ENCODE data around the gene HAGHL. TPM values are rescaled to one million over a fixed set of nuclear protein-coding genes. Genes with fewer than 3 reads are reported as not detected.
"Not testable (repeated sequence)": the region's sequence is repeated elsewhere in the genome, so short reads cannot be mapped to it uniquely, and the experiment has no call there.

The HAGHL gene
- total RNA-seq, 4 donors from 2014 or later, result 3.2 to 7.1 (median 4.8) TPM

DNA sequence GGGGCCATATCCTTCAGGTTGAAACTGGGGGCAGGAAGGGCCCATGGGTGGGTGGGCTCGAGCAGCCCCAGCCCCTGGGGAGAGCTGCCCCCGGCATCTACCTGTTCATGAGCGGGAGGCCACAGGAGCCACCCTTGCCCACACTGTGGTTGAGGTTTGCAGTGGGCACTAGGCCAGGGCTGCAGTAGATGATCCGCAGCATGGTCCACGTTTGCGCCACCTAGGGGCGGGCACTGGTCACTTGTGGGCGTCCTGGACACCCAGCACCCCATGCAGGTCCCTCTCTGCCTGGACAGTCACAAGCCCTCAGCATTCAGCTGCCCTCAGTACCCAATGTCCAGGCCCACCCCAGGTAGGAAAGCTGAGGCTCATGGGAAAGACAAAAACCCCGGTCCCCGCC lies 40.9 kb upstream of the HAGHL start:
- Histone ChIP-seq H3K36me3 (peaks cover 32% of the 10 kb centered on the region), H3K27me3 (no peaks in the 10 kb centered on the region), H3K4me3 (no peak overlapping the region), H3K4me1 (peaks cover 73% of the 10 kb centered on the region), H3K9me3 (no peaks in the 10 kb centered on the region), H3K27ac (no peak overlapping the region)
- DNase-seq (ENCODE audit: low spot score in 2 of 2), result no peak
- TF ChIP-seq POLR2AphosphoS5 (IDR thresholded peaks at IDR 0.05) (no peak), POLR2A (IDR thresholded peaks at IDR 0.05) (no peak), EP300 (IDR thresholded peaks at IDR 0.05) (no peak)
- TF ChIP-seq, protein P1, sequence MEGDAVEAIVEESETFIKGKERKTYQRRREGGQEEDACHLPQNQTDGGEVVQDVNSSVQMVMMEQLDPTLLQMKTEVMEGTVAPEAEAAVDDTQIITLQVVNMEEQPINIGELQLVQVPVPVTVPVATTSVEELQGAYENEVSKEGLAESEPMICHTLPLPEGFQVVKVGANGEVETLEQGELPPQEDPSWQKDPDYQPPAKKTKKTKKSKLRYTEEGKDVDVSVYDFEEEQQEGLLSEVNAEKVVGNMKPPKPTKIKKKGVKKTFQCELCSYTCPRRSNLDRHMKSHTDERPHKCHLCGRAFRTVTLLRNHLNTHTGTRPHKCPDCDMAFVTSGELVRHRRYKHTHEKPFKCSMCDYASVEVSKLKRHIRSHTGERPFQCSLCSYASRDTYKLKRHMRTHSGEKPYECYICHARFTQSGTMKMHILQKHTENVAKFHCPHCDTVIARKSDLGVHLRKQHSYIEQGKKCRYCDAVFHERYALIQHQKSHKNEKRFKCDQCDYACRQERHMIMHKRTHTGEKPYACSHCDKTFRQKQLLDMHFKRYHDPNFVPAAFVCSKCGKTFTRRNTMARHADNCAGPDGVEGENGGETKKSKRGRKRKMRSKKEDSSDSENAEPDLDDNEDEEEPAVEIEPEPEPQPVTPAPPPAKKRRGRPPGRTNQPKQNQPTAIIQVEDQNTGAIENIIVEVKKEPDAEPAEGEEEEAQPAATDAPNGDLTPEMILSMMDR (IDR thresholded peaks at IDR 0.05), result no peak
- 80% methylated on average over 3 of the region's 10 CpGs for WGBS

GRCh38 chr16:686459-687260 lies 40.2 kb upstream of the HAGHL start:
- Histone ChIP-seq H3K9me3 (no peaks in the 10 kb centered on the region), H3K4me3 (no peak overlapping the region), H3K4me1 (peaks cover 70% of the 10 kb centered on the region), H3K36me3 (peaks cover 31% of the 10 kb centered on the region), H3K27me3 (no peaks in the 10 kb centered on the region), H3K27ac (no peak overlapping the region)
- no peak for TF ChIP-seq POLR2AphosphoS5 (IDR thresholded peaks at IDR 0.05)
- no peak for TF ChIP-seq EP300 (IDR thresholded peaks at IDR 0.05)
- TF ChIP-seq POLR2A (IDR thresholded peaks at IDR 0.05), result no peak
- TF ChIP-seq, protein P1 (IDR thresholded peaks at IDR 0.05), result no peak
- no peak for DNase-seq (ENCODE audit: low spot score in 2 of 2)
- WGBS, result no CpG with 5 or more reads among the region's 51 CpGs

DNA sequence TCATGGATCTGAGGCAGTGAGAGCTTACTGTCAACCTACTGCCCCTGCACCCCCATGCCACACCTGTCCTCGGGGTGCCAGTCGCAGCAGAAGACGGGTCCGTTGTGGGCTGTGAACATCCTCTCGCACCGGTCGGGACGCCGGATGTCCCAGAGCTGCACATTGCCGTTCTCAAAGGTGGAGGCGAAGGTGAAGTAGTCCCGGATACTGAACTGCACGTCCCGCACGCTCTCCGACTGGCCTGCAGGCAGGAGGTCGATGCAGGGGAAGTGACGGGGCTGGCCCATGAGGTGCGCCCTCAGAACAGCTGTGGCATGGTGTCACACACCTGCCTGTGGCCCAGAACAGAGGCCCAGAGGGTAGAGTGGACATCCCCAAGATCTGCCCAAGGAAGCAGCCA lies 39.4 kb upstream of the HAGHL start:
- Histone ChIP-seq H3K36me3 (peaks cover 23% of the 10 kb centered on the region), H3K4me1 (peaks cover 70% of the 10 kb centered on the region), H3K4me3 (no peak overlapping the region), H3K27me3 (peaks cover 8% of the 10 kb centered on the region), H3K27ac (no peak overlapping the region), H3K9me3 (no peaks in the 10 kb centered on the region)
- no peak for DNase-seq (ENCODE audit: low spot score in 2 of 2)
- TF ChIP-seq POLR2A (IDR thresholded peaks at IDR 0.05), result no peak
- TF ChIP-seq EP300 (IDR thresholded peaks at IDR 0.05), result no peak
- TF ChIP-seq, protein P1 (IDR thresholded peaks at IDR 0.05), result no peak
- TF ChIP-seq POLR2AphosphoS5 (IDR thresholded peaks at IDR 0.05), result no peak
- 86% methylated on average over 19 of the region's 19 CpGs for WGBS

- Histone ChIP-seq H3K27ac (peak overlapping the region; percentile 92), H3K4me1 (peaks cover 68% of the 10 kb centered on the region), H3K27me3 (peaks cover 25% of the 10 kb centered on the region), H3K9me3 (no peaks in the 10 kb centered on the region), H3K4me3 (peak overlapping the region; percentile 98), H3K36me3 (peaks cover 16% of the 10 kb centered on the region)
- DNase-seq (ENCODE audit: low spot score in 2 of 2), result no peak
- no peak for TF ChIP-seq EP300 (IDR thresholded peaks at IDR 0.05)
- no peak for TF ChIP-seq POLR2A (IDR thresholded peaks at IDR 0.05)
- TF ChIP-seq POLR2AphosphoS5 (IDR thresholded peaks at IDR 0.05), result no peak
- TF ChIP-seq, protein P1 (IDR thresholded peaks at IDR 0.05), result no peak
- WGBS, result 87% methylated on average over 3 of the region's 26 CpGs
These were observed 37.6 kb upstream of the HAGHL start for GRCh38 chr16:689175-689897.

DNA sequence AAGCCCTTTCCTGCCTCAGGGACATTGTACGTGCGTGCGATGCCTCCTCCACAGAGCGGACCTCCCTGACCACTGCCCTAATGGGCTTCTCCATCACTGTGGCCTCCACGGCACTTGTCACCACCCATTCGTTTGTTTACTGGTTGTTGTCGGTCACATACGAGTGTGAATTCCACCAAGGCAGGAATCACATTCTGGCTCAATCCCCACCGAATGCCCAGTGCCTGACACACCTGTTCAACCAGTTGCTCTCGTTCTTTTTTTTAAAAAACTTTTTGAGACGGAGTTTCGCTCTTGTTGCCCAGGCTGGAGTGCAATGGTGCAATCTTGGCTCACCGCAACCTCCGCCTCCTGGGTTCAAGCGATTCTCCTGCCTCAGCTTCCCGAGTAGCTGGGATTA lies 35.7 kb upstream of the HAGHL start:
- H3K9me3 ChIP-seq; H3K27ac ChIP-seq; H3K4me3 ChIP-seq; DNase-seq (ENCODE audit: low spot score in 2 of 2): not testable (repeated sequence)
- H3K27me3 ChIP-seq, result peaks cover 44% of the 10 kb centered on the region
- H3K4me1 ChIP-seq, result peaks cover 68% of the 10 kb centered on the region
- H3K36me3 ChIP-seq, result peaks cover 16% of the 10 kb centered on the region
- WGBS, result 67% methylated on average over 16 of the region's 16 CpGs
